HG02870 (cell line): ENCODE results near the gene AIMP1.

Source experiments
- ATAC-seq: cut with Tn5 transposase; IDR thresholded peaks from one replicate; pipeline ENCODE4 v1.9.1; 2021; ENCODE audit warnings: mild to moderate bottlenecking, moderate library complexity; ENCODE audit not compliant: unreplicated experiment

AIMP1 gene

DNA sequence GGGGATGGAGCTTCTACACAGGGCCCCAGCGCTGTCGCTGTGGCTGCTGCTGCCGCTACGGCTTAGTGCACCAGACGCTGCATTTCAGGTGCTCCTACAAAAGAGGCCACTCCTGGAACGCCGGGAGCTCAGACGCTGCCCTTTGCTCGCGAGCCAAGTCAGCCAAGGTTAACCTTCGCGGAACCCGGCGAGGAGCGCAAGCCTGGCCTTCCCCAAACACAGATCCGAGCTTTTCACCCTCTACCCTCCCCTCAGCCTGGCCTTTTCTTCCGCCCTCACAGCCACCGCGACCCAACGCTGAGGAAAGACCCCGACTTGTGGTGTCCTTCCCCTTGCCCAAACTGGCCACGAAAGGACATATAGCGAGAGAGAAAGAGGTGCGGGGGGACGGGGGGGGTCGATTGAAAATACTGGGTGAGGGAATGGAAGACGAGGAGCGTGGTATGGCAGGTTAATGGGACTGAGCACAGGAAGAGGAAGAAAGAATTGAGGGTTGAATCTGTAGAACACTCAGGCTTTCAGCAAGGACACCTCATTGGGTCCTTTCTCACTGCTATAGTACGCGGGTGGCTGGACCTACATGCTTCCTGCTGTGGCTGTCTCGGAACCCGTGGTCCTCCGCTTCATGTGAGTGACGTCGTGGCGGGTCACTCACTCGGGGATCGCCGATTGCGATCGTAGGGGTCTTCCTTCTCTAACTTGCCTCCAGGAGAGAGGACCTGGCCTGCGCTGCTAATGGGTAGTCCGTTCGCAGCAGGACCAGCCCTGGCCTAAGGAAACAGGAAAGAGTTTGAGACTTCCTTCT is at the start of gene AIMP1, which contains the start of gene TBCK:
Gene AIMP1, plus strand, starts transcription at position 583 of the 805 bp plus-strand sequence. CDS start 8,460 bp downstream, outside the sequence.
Gene TBCK, minus strand, starts transcription at position 242 of the 805 bp plus-strand sequence. CDS start 7,249 bp downstream, outside the sequence.
- peak; percentile 82 for ATAC-seq

DNA sequence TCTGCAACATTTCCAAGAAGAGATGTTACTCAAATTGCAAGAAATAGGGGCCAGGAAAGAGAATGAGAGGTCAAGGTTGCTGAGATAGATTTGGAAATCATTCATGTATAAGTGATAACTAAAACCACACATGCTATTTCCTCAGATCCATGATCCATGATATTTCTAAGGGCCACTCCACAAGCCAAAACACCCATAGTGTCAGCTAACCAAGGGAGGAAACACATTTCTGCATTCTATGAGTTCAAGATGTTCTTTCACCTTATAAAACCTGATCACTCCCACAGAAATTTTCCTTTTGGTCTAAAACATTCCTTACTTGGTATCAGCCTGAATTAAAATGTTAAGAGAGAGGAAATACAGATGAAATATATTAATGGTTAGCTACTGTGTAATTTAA is 47.6 kb upstream of the AIMP1 start:
- no peak for ATAC-seq

- ATAC-seq: no peak
Measured at GRCh38 chr4:106269711-106270110, 46.6 kb upstream of the AIMP1 start.

DNA sequence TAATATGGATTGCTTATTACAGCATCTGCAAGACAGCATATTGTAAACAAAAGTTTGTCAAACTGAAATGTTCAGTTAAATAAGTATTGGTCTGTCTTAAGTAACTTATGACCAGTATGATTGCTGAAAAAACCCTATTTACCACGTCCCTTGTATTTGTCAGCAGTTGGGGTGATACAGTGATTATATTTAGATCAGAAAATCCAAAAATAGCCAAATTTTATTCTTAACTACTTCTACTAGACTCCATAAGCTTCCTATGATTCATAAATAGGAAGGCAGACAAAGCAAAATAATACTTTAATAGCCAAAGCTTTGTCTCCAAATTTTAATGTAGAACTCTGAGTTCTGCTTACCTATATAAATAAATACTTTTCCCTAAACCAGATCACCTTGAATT is 45.6 kb upstream of the AIMP1 start:
- no peak for ATAC-seq

- no peak for ATAC-seq
Measured at GRCh38 chr4:106273831-106274230, 42.5 kb upstream of the AIMP1 start.

GRCh38 chr4:106277140-106277675 is 39.1 kb upstream of the AIMP1 start:
- ATAC-seq: no peak

DNA sequence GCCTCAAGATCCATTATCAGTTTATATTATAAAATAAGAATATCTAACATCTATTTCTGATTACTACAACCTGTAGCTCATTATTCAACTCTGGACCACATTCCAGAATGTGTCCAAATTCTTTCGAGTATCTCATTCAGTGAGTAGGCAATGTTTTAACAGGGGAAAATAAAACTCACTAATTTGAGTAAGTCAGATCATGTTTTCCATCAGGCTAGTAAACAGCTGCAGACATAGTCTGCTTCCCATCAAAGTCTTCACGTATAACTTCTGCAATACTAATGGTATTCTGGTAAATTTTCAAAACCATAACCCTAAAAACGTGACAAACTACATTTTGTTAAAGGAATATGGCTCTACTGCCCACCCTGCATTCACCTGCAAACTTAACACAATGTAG is 32.1 kb upstream of the AIMP1 start:
- ATAC-seq: no peak

GRCh38 chr4:106286611-106287010 is 29.7 kb upstream of the AIMP1 start:
- ATAC-seq: no peak

DNA sequence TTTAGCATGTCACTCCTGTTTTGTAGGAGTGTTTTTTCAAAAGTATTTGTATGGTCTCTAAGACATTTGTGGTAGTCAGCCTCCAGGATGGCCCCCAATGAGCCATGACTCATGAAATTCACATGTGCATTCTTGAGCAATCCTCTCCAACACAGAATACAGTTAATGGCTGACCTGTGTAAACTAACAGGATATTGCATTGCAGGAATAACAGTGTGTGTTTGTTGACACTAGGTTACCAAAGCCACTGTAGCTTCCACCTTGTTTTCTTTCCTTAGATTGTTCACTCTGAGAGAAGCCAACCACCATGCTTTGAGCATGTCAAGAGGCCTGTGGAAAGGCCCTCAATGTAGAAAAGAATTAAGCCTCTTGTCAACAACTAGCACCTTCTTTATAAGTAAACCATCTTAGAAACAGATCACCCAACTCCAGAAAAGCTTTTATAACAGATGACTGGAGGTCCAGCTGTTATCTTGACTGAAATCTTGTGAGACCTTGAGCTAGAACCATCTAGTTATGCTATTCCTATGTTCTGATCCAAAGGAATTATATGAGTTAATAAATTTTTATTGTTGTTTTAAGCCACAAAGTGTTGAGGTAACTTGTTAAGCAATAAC is 28.9 kb upstream of the AIMP1 start:
- ATAC-seq: no peak

GRCh38 chr4:106289737-106290136 is 26.6 kb upstream of the AIMP1 start:
- no peak for ATAC-seq

DNA sequence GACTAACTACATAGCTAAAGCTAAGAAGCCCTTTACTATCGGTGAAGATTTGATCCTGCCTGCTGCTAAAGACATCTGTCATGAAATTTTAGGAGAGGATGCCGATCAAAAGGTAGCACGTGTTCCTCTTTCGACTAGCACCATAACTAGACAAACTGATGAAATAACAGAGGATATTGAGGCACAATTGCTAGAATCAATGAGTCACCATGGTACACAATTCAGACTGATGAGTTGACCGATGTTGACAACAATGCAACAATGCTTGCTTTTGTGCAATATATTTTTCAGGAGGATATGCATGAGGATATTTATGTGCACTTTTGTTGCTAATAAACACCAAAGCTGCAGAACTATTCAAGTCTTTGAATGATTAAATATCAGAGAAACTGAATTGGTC is 24.7 kb upstream of the AIMP1 start:
- no peak for ATAC-seq

DNA sequence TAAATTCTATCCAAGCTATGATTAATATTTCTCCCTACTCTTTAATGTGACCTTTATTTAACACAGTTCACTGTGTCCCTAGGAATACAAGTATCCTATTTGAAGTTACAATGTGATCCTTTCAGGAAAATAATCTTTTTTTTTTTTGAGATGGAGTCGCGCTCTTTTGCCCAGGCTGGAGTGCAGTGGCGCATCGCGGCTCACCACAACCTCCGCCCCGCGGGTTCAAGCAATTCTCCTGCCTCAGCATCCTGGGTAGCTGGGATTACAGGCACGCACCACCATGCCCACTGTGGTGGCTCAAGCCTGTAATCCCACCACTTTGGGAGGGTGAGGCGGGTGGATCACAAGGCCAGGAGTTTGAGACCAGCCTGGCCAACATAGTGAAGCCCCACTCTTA is 22.3 kb upstream of the AIMP1 start:
- ATAC-seq: no peak

- ATAC-seq: no peak
Measured at GRCh38 chr4:106297245-106298035, 18.9 kb upstream of the AIMP1 start.

GRCh38 chr4:106299977-106300376 is 16.4 kb upstream of the AIMP1 start:
- ATAC-seq: no peak

DNA sequence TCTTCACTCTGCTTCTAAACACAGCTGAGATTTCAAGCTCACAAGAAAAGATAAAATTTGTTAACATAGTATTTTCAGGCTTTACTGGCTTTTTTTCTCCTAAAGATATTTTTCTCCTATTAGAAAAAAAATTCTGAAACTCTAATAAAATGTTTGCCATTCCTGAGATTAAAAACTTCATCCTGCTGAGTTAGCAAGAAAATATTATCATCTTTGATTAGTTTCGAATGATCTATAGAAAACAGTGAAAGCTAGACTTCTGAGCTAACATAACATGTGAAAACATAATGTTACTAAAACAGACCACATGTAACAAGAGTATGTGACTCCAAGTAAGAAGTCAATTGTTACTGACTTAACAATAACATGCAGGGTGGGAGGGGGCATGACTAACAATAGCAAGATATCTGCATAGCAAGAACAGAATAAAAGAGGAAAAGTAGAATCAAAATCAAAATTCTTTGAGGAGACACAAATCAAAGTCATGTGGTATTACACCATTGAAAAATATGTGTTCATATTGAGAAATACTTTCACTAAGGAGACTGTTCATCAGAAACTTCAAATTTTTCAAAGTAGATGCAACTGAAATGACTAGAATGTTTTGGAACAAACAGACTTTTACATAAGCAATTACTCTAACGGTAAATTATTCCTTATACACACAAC is 14.8 kb upstream of the AIMP1 start:
- ATAC-seq: no peak

DNA sequence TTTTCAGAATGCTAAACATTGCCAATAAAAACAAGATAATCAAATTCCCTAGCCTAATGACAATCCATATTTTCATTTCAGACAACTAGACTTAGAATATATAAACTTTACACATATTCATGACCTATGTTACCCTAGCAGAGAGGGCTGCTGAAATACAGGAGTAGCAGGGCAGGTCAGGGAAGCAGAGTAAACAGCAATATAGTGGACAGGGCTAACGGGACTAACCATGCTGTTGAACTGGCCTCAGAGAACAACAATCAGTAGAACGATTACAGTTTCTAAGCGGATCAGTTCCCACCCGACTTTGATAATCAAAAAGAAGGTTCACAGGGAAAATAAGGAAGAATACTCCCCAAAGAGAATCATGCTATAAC is 14.3 kb upstream of the AIMP1 start:
- no peak for ATAC-seq

- no peak for ATAC-seq
Measured at GRCh38 chr4:106303548-106304281, 12.6 kb upstream of the AIMP1 start.

DNA sequence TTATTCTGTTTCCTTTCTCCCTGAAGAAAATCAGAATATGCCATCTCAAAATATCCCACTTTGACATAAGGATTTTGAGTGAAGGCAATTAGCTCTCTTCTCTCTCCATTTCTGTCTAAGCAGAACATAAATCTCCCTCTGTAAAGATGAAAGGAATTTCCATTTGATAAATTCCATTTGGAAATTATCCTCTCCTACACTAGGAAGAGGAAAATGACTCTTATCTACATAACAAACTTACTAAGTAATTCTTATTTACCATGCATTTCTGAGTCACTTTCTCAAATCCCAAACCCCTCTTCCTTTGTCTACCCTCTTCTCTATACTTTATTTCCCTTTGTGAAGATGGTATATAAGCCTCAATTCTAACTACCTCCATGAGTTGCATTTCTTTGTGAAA is 11.7 kb upstream of the AIMP1 start:
- no peak for ATAC-seq

DNA sequence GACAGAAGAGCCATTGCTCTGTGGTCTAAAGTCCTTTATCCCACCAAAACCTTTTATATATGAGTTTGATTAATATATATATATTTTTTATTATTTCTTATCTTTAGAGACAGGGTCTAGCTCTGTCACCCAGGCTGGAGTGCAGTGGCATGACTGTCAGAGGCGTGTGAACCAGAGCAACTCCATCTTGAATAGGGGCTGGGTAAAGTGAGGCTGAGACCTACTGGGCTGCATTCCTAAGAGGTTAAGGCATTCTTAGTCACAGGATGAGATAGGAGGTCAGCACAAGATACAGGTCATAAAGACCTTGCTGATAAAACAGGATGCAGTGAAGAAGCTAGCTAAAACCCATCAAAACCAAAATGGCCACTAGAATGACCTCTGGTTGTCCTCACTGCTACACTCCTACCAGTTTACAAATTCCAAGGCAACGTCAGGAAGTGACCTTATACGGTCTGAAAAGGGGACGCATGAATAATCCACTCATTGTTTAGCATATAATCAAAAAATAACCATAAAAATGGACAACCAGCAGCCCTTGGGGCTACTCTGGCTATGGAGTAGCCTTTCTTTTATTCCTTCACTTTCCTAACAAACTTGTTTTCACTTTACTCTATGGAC is 10.8 kb upstream of the AIMP1 start:
- ATAC-seq: no peak

- ATAC-seq: no peak
Measured at GRCh38 chr4:106306561-106306960, 9.8 kb upstream of the AIMP1 start.
